K562 (cell line): ENCODE measurements around the gene GNAT2. TPM values are rescaled to one million over a fixed set of nuclear protein-coding genes. Genes with fewer than 3 reads are reported as not detected.

ENCODE experiments used
- KDM1A ChIP-seq, 2 experiments: fragments of 450-650 bp; IDR thresholded peaks; 2 replicates each; pipeline ENCODE4 v1.6.1; 2016; ENCODE audit warnings: mild to moderate bottlenecking in 2 of 2
- ZNF140 ChIP-seq: fragments of 250-450 bp; sonication (Bioruptor Pico); IDR thresholded peaks from 2 replicates; pipeline ENCODE4 v1.8.0; 2021; ENCODE audit warnings: moderate library complexity, mild to moderate bottlenecking, inconsistent platforms
- ZNF696 ChIP-seq: fragments of 250-450 bp; sonication (Bioruptor Pico); conservative IDR thresholded peaks from 2 replicates; pipeline ENCODE4 v1.4.0; 2020; ENCODE audit warnings: mild to moderate bottlenecking, moderate library complexity
- polyA plus RNA-seq, 8 experiments: library from polyadenylated mRNA; depleted of rRNA in 4 of 8; stranded (reverse) in 5 of 8; unstranded in 3 of 8; fragments of >200 nt; fragmentation: Nextera tagmentation in 2 of 8; fragmentation: Illumina TruSeq in 1 of 8; extraction: Ambion mirVana in 2 of 8; extraction: Trizol in 1 of 8; gene quantifications; 2 replicates each; pipeline versions ENCODE4 v1.2.1 to v1.2.3, GENCODE V29; 2011 to 2014; ENCODE audit warnings: inconsistent platforms in 1 of 8, missing spikeins in 1 of 8
- total RNA-seq, 7 experiments: library from RNA; depleted of rRNA in 6 of 7; stranded (reverse); fragments of >200 nt in 6 of 7; fragmentation: Illumina TruSeq in 2 of 7; extraction: Trizol in 2 of 7; gene quantifications; 2 replicates each; pipeline versions ENCODE4 v1.2.1 to v1.2.3, GENCODE V29; 2011 to 2021; ENCODE audit warnings: low replicate concordance in 1 of 7
- TF ChIP-seq, protein P1 (sequence below), 3 experiments: IDR thresholded peaks in 2 of 3; conservative IDR thresholded peaks in 1 of 3; 2 replicates each; pipeline ENCODE4 v1.5.1; 2011 to 2012; ENCODE audit warnings: low read length in 3 of 3, mild to moderate bottlenecking in 3 of 3, control low read depth in 2 of 3, improper control_type of control experiment in 1 of 3, inconsistent platforms in 1 of 3, low read depth in 1 of 3, mixed read lengths in 1 of 3, moderate library complexity in 1 of 3; ENCODE audit not compliant: insufficient read depth in 2 of 3
- TF ChIP-seq, protein P2 (sequence below): fragments of 250-450 bp; sonication (Bioruptor Pico); IDR thresholded peaks from 2 replicates; pipeline ENCODE4 v1.5.0; 2020; ENCODE audit warnings: mild to moderate bottlenecking, borderline replicate concordance

The GNAT2 gene
- total and polyA plus RNA-seq, 9 of the 15 experiments (the other 6 are each of a cell fraction or from before 2014, with no cell fraction given) = 0.06 to 0.52 (median 0.24) TPM; not detected in 1

DNA sequence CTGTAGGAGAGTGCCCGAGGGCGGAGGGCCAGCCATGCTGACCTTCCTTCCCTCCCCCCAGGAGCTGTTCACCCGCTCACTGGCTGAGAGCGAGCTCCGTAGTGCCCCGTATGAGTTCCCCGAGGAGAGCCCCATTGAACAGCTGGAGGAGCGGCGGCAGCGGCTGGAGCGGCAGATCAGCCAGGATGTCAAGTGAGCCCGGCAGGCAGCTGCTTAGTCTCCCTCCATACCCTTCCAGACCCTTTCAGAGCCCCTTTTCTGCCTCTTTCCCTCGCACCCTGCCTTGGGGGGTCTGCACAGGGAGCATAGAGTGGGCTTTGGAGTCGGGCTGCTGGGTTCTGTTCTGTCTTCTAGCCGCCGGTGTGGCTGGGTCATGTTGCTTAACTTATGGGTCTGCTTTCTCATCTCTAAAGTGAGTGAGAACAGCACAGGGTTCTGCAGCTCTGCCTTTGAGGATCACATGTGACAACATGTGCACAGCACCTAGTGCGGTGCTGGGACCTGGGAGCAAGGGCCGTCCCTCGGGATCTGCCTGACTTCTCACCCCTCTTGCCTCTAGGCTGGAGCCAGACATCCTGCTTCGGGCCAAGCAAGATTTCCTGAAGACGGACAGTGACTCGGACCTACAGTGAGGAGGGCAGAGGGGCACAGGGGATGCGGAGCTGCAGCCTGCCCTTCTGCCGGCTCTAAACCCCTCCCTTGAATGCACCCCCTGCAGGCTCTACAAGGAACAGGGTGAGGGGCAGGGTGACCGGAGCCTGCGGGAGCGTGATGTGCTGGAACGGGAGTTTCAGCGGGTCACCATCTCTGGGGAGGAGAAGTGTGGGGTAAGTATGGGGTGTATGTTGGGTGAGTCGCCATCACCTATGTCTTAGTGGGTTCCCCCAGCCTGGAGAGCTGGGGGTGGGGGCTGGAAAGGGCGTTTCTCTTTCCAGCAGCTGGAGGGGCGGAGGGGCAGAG, 6.5 kb upstream of the GNAT2 start (continued):
- TF ChIP-seq ZNF696 (no peak), ZNF140 (CRISPR knock-in tag) (no peak), KDM1A (IDR thresholded peaks at IDR 0.05) (no peak)
- TF ChIP-seq, protein P1, sequence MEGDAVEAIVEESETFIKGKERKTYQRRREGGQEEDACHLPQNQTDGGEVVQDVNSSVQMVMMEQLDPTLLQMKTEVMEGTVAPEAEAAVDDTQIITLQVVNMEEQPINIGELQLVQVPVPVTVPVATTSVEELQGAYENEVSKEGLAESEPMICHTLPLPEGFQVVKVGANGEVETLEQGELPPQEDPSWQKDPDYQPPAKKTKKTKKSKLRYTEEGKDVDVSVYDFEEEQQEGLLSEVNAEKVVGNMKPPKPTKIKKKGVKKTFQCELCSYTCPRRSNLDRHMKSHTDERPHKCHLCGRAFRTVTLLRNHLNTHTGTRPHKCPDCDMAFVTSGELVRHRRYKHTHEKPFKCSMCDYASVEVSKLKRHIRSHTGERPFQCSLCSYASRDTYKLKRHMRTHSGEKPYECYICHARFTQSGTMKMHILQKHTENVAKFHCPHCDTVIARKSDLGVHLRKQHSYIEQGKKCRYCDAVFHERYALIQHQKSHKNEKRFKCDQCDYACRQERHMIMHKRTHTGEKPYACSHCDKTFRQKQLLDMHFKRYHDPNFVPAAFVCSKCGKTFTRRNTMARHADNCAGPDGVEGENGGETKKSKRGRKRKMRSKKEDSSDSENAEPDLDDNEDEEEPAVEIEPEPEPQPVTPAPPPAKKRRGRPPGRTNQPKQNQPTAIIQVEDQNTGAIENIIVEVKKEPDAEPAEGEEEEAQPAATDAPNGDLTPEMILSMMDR (IDR thresholded peaks at IDR 0.05 in 2 of 3, conservative IDR thresholded peaks at IDR 0.05 in 1 of 3; ENCODE audit: insufficient read depth in 2 of 3, low read depth in 1 of 3, low read length in 3 of 3) = peak in 2 of 3 experiments; percentile 25 to 26; a peak in 1 of 6 replicates
- TF ChIP-seq, protein P2, sequence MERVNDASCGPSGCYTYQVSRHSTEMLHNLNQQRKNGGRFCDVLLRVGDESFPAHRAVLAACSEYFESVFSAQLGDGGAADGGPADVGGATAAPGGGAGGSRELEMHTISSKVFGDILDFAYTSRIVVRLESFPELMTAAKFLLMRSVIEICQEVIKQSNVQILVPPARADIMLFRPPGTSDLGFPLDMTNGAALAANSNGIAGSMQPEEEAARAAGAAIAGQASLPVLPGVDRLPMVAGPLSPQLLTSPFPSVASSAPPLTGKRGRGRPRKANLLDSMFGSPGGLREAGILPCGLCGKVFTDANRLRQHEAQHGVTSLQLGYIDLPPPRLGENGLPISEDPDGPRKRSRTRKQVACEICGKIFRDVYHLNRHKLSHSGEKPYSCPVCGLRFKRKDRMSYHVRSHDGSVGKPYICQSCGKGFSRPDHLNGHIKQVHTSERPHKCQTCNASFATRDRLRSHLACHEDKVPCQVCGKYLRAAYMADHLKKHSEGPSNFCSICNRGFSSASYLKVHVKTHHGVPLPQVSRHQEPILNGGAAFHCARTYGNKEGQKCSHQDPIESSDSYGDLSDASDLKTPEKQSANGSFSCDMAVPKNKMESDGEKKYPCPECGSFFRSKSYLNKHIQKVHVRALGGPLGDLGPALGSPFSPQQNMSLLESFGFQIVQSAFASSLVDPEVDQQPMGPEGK (CRISPR knock-in tag) = no peak
- TF ChIP-seq, all 486 proteins: peak for 4
